Activated naive CD8-positive, alpha-beta T cell treated with anti-CD3 and anti-CD28 coated beads, Interleukin-2, amount 50 U/mL, for 16 hours (primary cell): ENCODE measurements around the gene DYSF.

Experiments
- DNase-seq: peaks from one replicate; pipeline ENCODE4 v3.0.0-alpha.2; 2020; ENCODE audit warnings: low read depth, low spot score

Gene DYSF

DNA sequence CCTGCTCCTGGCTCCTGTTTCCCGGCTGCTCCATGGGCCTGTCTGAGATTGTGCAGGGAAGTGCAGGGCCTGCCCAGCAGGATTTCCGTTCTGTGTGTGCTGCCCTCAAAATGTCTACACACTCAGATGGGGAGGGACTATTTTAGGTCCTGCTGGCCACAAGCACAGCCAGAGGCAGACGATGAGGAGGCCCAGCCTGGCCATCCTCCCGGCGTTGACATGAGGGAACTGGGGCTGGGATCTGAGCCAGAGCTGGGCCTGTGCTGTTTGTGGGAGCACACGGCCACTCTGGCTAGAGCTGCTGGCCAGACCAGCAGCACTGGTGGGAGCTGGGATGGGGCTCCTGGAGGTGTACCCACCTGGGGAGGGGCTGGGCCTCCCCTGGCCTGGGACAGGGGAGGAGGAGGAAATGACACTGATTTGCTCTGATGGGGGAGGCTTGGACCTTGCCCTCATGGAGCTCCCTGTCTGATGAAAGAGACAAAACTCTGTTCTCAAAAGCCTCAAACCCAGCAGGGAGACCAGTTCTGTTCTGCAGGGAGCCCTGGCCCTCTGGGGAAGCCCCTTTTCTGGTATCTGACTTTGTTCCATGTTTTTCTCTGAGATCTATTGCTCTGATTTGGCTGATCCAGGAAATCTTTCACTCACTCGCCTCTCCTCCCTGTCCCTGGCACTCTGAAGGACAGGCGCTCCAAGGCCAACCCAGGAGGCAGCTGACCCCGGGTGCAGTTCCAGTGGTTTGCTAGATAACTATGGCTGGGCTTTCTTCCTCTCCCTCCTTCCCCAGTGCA lies 161.8 kb downstream of the DYSF start:
- DNase-seq = no peak

DNA sequence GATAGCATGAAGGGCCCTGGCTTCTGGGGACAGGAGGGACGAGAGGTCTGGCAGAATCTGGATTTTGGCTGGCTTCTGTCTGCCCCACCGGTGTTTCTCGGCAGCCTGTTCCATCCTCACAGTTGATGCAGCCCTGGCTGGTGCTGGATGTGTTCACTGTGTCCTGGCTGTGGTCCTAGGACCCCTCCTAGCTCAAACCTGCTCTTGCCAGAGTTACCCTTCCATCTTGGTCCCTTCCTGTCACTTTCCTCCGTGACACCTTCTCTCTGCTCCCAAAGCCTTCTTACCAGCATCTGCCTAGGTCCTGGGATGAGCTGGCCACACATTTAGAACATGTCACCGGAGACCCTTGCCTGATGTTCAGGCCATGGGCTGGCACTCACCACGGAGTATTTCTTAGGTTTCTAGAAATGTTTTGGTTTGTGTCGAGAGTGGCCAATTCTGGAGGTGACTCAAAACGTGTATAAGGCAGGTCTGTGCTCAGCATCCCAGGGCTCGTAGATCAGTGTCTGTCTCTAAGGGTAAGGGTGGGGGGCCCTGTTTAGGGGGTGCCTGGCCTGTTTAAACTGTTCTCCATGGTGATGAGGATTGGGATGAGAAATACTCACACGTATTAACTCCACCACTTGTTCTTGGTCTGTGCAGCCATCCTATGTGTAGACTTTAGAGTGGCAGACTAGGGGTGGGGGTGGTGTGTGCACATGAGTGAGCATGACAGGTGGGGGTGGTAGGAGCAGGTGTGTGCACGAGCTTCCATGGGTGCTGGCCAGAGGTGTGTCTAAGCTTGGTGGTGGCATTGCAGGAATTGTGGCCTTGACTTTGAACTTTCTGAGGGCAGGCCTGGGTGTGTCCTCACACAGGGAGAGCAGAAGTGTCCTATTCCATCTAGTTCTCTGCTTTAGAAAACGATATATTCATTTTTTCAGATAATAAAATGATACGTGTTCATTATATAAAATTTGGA lies 162.7 kb downstream of the DYSF start:
- DNase-seq = no peak

DNA sequence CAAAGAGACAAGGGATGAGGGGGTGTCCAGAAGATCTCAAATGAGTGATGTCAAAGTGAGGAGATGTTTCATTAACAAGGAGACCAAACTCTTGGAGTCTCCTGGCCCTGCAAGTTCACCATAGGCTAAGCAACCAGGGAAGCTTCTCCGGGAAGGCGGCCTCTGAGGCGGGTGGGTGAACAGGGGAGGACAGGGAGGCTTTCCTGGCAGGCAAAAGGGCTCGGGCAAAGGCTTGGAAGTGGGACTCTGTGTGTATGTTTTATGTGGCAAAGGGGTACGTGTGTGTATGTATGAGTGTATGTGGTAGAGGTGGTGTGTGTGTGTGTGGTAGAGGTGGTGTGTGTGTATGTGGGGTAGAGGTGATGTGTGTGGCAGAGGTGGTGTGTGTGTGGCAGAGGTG lies 163.9 kb downstream of the DYSF start:
- DNase-seq = no peak

DNA sequence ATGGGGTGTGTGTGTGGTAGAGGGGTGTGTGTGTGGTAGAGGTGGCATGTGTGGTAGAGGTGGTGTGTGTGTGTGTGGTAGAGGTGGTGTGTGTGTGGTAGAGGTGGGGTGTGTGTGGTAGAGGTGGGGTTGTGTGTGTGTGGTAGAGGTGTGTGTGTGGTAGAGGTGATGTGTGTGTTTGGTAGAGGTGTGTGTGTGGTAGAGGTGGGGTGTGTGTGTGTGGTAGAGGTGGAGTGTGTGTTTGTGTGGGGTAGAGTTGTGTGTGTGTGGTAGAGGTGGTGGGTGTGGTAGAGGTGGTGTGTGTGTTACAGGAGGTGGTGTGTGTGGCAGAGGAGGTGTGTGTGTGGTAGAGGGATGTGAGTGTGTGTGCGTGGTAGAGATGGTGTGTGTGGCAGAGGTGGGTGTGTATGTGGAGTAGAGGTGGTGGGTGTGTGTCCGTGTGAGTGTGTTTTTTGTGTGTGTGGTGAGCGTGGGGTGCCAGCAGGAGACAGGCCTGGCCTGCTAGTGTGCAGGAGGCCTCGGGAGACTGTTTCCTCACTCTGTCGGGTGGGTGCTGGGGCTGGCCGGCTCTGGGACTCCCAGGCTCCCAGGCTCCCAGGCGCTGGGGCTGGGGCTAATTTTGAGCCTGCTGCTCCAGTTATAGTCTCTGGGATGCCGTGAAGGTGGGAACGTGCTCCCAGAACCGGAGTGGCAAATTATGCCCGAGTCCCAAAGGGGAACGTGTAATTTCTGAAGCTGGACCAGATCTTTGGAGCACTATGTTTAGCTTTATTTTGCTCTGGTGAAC lies 165.2 kb downstream of the DYSF start:
- no peak for DNase-seq

DNA sequence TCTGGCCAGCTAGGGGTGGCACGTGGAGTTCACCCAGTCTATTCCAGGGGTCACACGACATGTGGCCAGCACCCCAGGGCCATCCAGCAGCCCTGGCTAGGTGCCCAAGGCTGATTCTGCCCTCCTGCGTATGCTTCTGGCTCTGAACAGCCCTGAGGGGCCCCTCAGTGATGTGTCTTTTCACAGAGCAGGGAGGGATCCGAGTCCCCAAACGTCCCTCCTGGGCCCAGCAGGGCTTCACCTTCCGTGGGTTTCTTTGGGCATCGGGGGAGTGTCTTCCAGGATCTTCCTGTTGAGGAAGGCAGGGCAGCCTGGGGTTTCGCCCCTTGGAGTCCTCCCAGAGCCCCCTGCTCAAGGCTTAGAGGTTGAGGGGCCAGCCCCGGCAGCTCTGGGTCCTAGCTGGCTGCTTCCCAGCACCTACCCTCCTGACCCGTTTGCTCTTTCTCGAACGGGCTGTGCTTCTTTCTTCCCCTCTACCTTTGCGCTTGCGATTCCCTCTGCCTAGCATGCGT lies 165.9 kb downstream of the DYSF start:
- no peak for DNase-seq

DNA sequence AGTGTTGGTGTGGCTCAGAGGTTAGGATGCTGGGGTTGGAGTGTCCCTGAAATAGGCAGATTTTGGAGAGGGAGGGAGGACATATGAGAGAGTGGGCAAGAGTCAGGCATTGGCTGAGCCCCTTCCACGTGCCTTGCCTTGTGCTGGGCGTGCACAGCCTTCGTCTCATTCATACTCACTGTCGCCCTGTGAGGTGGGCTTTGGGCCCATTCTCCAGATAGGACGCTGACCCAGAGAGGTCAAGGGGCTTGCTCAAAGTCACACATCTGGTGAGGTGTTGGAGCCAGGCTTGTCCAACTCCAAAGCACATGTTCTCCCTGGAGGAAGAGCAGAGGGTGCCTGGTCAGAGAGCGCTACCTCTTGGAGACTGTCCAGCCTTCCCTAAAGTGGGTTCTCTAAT lies 166.8 kb downstream of the DYSF start:
- DNase-seq = no peak

DNA sequence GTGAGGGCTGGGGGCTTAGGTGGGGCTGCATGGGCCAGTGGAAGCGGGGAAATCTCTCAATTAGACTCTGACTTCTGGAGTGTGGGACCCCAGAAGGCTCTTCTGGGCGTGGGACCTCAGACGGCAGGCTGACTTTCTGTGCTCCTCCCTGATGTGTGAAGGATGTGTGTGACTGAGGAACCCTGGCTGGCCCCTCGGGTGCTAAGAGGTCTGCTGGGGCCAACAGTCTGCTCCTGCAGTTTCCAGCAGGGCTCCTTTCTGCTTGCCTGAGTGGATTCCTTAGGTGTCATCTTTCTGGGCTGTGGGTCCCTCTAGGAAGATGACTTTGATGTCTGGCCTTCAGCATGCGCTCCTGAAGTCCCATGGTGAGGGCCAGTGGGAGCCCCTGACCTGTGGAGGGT lies 167.5 kb downstream of the DYSF start:
- no peak for DNase-seq

DNA sequence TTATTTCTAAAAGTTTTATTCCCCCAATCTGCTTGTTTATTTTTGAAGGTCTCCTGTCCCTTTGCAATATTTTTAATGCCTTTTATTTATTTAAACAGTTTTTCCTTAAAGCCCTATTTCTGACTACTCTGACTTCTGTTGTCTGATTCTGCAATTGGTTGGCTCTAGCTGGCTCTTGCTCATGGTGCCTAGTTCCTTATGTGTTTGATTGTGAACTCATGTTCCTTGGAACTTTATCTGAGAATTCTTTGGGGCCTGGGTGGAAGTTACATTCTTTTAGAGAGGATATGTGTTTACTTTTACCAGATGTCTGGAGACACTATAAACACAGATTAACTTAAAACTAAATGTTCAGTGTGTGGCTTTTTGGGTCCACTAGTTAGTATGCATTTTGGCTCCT lies 175.9 kb downstream of the DYSF start:
- DNase-seq = no peak

DNA sequence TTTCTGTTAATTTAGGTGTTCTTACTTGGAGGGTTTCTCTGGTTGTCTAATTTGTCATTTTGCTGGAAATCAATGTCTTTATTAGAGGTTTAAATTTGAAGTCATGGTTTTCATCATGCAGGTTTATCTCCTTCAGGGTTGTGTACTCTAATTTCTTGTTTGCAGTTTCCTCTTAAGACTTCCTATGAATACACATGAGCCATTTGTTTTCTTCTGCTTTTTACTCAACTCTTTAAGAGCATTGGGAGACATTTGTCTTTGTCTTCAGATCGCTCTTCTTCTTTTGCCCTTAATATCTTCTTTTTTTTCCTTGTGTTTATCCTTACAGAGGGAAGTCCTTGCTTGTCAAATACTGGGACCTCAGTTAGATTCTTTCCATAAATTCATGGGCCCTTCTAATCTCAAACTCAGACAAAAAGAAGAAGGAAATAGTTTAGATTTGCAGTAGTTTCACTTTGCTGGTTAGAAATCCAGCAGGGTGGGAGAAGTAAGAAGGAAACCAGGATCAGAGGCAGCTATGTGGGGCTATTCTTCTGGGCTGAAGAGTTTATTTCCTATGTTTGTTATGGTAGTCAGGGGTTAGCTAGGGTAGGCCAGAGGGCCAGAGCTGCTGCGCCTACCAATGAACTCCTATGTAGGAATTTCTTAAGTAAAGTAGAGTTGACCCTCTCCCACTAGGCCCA lies 176.6 kb downstream of the DYSF start:
- no peak for DNase-seq

DNA sequence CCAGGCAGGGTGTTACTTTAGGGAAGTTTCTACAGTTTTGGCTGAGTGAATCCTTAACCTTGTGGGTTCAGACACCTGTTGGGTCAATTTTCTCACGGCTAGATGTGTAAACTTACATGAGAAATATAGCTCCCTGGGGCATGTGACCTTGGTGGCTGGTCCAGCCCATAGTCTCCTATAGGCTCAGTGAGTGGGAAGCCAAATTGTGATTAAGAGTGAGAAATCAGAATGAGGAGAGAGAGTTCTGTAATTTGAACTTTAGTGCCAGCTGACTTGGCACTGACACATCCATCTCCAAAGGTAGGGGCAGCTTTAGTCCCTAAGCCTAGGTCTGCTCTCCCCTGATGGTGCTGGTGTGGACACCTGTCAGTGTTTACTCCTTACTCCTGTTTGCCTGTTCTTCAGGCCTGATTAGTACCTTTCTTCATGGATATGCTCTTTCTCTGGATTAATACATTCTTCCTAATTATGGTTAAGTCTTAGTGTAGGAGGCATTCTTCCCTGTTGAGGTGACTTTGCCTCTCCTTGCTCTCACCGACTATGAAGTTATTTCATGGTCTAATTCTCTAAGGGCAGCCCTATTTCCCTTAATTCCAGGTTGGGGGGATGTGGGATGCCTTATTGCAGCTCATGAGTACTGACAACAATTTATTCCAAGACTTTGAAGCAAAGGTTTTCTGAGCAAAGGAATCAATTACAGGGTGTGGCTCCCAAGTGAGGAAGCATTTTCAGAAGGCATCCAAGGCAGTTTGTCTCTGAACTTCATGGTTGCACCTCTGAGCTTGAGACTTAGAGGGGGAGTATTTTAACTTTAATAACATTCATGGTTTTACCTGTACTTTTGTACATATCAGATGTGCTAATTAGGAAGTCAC lies 177.3 kb downstream of the DYSF start:
- no peak for DNase-seq

DNA sequence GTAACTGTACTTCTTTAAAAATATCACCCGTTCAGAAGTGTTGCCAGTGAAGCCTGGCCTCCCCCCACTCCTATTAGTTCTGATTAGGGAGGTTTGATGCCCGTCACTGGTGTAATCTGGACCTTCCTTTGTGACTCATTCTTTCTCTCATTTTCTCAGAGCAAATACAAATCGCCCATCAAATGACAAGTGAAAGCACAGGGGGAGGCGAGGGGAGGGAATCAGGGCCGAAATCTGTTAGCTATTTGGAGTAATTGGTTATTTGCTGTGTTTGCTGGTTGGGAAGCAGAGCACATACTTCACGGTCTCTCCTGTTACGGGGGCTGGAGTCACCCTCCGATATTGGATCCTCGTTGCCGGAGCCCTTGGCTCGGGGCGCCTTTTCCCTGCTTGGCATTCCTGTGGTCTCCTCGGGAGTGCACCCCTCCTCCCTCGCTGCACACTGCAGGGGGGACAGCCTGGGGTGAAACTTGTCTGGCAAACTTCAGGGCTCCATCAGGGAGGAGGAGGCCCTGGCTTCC lies 178.1 kb downstream of the DYSF start:
- no peak for DNase-seq

DNA sequence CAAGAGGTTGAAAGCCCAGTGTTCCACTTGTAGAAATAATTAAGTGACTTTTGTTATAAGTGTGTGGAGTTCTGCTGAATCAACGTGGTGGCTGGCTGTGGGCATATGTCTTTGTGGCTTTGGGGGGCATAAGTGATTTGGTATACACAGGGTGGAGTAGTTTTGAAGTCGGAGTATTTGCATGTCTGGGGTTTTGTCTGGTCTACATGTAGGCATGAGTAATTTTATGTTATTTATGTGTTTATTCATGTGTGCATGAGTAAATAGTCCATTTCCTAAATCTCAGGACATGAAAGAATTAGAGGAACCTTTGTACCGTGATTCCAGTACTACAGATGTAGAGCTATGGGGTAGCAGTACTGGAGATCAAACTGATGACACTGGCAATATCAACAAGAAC lies 179.7 kb downstream of the DYSF start:
- DNase-seq = no peak

DNA sequence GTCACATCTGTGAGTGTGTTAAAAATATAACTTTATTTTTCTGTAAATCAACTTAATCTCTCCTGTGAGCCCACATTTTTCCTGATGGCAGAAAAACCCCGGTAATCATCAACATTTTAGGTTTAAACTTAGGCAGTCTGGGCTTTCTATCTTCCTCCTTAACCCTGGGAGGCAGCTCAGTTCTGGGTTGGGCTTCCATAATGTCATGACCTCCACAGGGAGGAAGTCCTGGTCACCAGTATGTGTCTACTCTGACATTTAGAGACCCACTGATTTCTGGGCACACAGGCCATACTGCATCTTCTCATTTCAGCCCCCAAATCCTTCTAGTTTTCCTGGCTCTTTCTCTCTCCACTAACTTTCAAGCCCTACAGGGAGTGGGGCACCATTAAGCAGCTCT lies 181.2 kb downstream of the DYSF start:
- DNase-seq = no peak

DNA sequence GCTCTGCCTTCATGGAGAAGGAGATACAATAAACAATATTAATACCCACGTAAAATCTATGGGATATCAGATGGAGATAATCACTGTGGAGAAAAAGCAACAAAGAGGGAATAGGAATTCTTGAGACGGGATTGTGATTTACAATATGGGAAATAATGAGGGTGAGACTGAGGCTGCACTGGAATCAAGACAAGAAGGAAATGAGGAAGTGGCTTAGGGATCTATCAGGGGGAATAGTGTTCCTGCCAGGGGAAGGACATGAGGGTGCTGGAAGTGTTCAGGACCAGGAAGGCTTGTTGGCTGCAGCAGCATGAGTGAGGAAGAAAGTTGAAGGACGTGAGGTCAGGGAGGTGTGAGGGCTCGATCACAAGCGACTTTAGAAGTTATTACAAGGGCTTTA lies 182.4 kb downstream of the DYSF start:
- DNase-seq = no peak

DNA sequence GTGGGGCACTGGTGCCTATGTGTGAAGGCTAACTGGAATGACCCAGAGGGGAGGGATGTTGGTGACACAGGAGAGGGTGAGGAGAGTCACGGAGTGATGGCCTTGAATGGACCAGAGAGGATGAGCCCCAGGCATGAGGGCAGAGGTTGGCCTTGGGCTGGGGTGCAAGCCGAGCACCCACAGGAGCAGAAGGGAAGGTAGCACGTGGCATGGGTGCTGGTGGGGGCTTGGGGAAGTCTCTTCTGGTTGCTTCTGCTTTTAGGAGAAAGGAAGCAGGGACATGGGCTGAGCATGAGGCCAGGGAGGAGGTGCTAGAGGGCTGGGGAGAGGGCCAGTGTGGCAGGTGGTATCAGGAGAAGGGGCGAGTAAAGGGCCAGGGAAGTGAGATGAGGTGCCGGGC lies 183.8 kb downstream of the DYSF start:
- DNase-seq = no peak

DNA sequence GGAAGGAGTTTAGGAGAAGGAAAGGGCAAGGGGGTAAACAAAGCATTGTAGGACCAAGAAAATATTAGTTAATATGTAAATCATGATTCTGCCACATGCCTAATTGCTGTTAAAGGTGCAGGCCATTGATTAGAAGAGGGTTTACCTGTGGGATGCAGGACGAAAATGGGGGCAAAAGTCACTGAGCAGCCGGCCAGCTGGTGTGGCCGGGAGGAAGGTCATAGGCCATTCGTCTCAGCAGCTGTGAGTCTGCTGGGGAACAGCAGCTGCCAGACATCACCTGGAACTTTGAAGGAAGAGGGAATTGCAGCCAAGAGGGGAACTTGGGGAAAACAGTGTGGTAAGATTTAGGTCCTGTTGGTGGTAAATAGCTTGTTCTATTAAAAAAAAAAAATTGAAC lies 184.4 kb downstream of the DYSF start:
- DNase-seq = no peak

DNA sequence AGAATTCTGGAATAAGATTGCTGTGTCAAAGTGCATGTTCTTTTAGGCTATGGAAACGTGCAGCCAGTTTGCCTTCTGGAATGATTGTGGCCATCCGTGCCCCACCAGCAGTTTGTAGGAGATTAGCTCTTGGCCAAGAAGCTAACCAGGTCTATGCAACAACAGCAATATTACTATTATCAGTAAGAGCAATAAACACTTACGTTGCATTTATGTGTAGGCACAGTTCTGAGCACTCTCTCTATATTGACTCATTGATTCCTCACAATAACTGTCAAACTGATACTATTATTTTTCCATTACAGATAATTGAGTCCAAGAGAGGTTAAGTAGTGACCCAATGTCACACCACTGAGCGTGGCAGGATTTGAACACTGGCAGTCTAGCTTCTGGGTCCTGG lies 186.4 kb downstream of the DYSF start:
- DNase-seq = no peak

DNA sequence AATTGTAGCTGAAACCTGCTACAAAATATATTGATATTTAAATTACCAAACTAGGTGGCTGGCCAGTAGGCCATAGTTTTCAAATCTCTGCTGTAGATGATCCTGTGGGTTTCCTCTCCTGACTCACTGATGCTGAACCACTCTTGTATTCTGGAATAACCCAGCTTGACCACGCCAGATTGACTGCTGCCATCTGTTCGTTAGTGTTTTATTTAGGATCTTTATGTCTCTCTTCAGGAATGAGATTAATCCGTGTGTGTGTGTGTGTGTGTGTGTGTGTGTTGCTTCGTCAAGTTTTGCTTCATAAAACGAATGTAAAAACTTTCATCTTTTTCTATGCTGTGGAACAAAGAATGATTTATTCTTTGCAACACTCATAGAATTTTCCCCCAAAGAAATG lies 187.1 kb downstream of the DYSF start:
- DNase-seq = no peak

DNA sequence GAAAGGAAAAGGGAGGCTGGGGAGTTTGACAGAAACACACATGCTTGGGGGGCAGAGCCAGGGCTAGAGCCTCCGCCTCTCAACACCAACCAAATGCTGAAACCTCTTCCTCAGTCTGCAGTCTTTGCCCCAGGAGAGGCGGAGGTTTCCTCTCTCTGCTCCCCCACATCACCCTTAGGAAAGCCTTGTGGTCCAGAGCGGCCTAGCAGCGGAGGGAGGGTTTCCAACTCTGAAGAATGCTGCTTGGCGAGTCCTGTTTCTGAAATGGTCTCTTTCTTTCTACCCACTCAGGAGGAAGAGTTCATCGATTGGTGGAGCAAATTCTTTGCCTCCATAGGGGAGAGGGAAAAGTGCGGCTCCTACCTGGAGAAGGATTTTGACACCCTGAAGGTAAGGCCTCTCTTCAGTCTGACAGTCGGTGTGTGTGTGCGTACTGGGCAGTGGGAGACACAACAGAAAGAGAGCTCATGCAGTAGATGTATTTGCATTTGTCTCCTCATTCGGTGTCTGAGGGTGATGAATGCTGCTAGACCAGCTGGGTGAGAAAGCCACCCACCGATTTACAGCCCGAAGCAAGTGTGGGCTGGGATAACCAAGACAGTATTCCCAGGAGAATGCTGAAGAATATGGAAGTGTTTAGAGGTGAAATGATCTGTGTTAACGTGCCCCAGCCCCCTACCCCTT lies 190.5 kb downstream of the DYSF start:
- DNase-seq = no peak
